ENCODE results near the gene MID1.

DNA sequence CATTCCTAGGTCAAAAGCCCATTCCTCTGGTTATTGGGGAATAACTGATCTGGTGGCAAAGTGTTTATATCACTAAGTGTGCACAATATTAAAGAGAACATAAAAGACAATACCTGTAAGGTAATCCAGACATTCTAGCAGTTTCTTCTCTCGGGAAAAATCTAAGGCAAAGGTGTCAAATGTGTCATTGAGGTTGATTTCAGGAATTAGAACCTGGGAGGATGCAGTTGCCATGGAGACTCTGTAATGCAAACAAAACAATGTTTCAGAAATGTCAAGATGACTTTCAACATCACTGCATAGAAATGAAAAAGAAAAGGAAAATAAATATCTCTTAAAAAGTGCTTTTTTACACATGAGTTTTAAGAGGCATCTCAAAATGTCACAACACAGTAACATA lies 145.9 kb downstream of the MID1 start:
- no peak for TF ChIP-seq POLR2A (IDR thresholded peaks at IDR 0.05)
- TF ChIP-seq, protein P1, sequence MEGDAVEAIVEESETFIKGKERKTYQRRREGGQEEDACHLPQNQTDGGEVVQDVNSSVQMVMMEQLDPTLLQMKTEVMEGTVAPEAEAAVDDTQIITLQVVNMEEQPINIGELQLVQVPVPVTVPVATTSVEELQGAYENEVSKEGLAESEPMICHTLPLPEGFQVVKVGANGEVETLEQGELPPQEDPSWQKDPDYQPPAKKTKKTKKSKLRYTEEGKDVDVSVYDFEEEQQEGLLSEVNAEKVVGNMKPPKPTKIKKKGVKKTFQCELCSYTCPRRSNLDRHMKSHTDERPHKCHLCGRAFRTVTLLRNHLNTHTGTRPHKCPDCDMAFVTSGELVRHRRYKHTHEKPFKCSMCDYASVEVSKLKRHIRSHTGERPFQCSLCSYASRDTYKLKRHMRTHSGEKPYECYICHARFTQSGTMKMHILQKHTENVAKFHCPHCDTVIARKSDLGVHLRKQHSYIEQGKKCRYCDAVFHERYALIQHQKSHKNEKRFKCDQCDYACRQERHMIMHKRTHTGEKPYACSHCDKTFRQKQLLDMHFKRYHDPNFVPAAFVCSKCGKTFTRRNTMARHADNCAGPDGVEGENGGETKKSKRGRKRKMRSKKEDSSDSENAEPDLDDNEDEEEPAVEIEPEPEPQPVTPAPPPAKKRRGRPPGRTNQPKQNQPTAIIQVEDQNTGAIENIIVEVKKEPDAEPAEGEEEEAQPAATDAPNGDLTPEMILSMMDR (IDR thresholded peaks at IDR 0.05): no peak

All from Peyer's patch (tissue), 4 donors.